ENCODE results near the gene SH2D6.
"Not testable (repeated sequence)": the region's sequence is repeated elsewhere in the genome, so short reads cannot be mapped to it uniquely, and the experiment has no call there.

SH2D6 gene

DNA sequence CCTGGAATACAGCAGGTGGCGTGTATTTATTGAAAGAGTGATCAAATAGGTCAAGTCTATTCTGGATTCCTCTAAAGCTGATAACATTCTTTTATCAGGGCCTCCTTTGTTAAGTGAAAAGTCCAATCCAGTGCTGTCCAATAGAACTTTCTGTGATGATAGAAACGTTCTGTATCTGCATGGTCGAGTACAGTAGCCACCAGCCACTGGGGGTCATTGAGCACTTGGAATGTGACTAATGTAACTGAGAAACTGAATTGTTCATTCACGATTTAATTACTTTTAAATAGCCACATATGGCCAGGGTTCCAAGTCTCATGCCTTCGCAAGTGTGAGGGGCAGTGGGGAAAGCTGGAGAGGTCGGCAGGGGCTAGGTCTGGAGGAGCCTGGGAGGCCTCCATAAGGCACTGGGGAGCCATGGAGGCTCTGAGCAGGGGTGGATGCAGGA is 20.5 kb downstream of the SH2D6 start:
- Histone ChIP-seq H3K27me3 (ENCODE audit: control insufficient read depth, insufficient read depth, low read length, poor library complexity, severe bottlenecking) (peaks cover 11% of the 10 kb centered on the region), H3K27ac (ENCODE audit: insufficient read depth, low read depth, low read length, poor library complexity, severe bottlenecking) (no peak overlapping the region)
- 95 to 96% methylated on average over 5 to 6 of the region's 6 CpGs for WGBS, 2 experiments

DNA sequence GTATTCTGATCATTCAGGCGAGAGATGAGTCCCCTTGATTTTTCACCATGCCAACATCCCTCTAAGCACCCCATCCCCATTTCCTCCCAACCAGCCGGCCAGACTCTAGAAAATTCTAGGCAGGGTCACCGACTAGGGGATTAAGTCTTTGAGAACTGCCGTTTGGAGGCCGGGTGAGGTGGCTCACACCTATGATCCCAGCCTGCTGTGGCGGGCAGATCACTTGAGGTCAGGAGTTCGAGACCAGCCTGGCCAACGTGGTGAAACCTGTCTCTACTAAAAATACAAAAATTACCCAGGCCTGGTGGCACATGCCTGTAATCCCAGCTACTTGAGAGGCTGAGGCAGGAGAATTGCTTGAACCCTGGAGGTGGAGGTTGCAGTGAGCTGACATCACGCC is 21.1 kb downstream of the SH2D6 start:
- H3K27me3 ChIP-seq (ENCODE audit: control insufficient read depth, insufficient read depth, low read length, poor library complexity, severe bottlenecking), result peaks cover 11% of the 10 kb centered on the region
- not testable (repeated sequence) for H3K27ac ChIP-seq (ENCODE audit: insufficient read depth, low read depth, low read length, poor library complexity, severe bottlenecking); H3K36me3 ChIP-seq (ENCODE audit: control insufficient read depth, insufficient read depth, low read length); H3K9me3 ChIP-seq (ENCODE audit: control insufficient read depth, low read length); H3K4me3 ChIP-seq (ENCODE audit: insufficient read depth, low read depth, low read length)
- H3K4me1 ChIP-seq (ENCODE audit: control insufficient read depth, insufficient read depth, low read length), result peaks cover 22% of the 10 kb centered on the region
- WGBS, 2 experiments, result 93 to 94% methylated on average over 9 of the region's 9 CpGs

More for the DNA sequence above, 20.5 kb downstream of the SH2D6 start:
- Histone ChIP-seq H3K9me3 (ENCODE audit: control insufficient read depth, low read length) (no peaks in the 10 kb centered on the region), H3K4me1 (ENCODE audit: control insufficient read depth, insufficient read depth, low read length) (peaks cover 22% of the 10 kb centered on the region), H3K4me3 (ENCODE audit: insufficient read depth, low read depth, low read length) (no peak overlapping the region), H3K36me3 (ENCODE audit: control insufficient read depth, insufficient read depth, low read length) (no peaks in the 10 kb centered on the region)

DNA sequence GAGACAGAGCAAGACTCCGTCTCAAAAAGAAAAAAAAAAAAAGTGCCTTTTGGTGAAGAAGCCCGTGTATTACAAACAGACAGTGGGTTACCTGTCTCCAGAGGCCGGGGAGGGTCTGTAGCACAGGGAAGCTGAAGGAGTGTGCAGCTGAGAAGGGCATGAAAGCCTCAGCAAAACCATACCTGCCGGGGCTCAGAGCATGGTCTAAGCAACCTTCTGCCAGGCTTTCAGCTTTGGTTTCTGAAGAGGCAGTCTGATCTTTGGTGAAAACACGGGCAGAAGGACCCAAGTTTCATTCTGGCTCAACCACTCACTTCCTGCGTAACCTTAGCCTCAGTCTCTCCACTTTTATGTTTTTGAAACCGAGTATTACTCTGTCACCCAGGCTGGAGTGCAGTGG is 21.5 kb downstream of the SH2D6 start:
- Histone ChIP-seq H3K4me1 (ENCODE audit: control insufficient read depth, insufficient read depth, low read length) (peaks cover 22% of the 10 kb centered on the region), H3K27ac (ENCODE audit: insufficient read depth, low read depth, low read length, poor library complexity, severe bottlenecking) (no peak overlapping the region), H3K4me3 (ENCODE audit: insufficient read depth, low read depth, low read length) (no peak overlapping the region), H3K9me3 (ENCODE audit: control insufficient read depth, low read length) (no peaks in the 10 kb centered on the region), H3K27me3 (ENCODE audit: control insufficient read depth, insufficient read depth, low read length, poor library complexity, severe bottlenecking) (peaks cover 11% of the 10 kb centered on the region), H3K36me3 (ENCODE audit: control insufficient read depth, insufficient read depth, low read length) (no peaks in the 10 kb centered on the region)
- 88 to 92% methylated on average over 7 of the region's 7 CpGs for WGBS, 2 experiments

DNA sequence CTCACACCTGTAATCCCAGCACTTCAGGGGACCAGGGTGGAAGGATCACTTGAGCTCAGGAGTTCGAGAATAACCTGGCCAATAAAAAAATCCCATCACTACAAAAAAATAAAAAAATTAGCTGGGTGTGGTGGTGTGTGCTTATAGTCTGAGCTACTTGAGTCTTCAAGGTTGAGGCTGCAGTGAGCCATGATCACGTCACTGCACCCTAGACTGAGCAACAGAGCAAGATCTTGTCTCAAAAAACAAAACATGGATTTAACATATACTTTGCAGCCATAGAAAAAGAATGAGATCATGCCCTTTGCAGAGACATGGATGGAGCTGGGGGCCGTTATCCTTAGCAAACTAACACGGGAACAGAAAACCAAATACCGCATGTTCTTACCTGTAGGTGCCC is 22.2 kb downstream of the SH2D6 start:
- WGBS, 2 experiments, result 93 to 95% methylated on average over 4 of the region's 5 CpGs
- H3K4me3 ChIP-seq (ENCODE audit: insufficient read depth, low read depth, low read length), result no peak overlapping the region

DNA sequence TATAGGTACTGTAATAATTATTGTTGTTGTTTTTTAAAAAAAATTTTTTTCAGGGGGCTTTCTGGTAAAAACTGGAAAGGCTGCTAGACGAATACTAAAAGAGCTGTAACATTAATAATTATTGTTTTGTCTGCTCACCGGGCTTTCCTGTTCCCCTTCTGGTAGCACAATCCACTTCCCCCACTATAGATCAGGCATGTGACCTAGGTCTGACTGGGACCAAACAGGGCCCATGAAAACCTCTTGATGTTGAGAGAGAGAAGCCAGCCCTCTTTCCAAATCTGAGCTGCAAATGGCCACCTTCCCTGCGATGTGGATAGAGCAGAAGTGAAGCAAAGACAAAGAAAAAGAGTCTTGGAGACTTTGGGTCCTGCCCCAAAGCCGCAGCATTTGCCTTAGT is 23.4 kb downstream of the SH2D6 start:
- no peaks in the 10 kb centered on the region for H3K9me3 ChIP-seq (ENCODE audit: control insufficient read depth, low read length)

More for the DNA sequence above, 22.2 kb downstream of the SH2D6 start:
- Histone ChIP-seq H3K4me1 (ENCODE audit: control insufficient read depth, insufficient read depth, low read length) (peaks cover 19% of the 10 kb centered on the region), H3K27me3 (ENCODE audit: control insufficient read depth, insufficient read depth, low read length, poor library complexity, severe bottlenecking) (peaks cover 11% of the 10 kb centered on the region), H3K9me3 (ENCODE audit: control insufficient read depth, low read length) (no peaks in the 10 kb centered on the region), H3K27ac (ENCODE audit: insufficient read depth, low read depth, low read length, poor library complexity, severe bottlenecking) (no peak overlapping the region), H3K36me3 (ENCODE audit: control insufficient read depth, insufficient read depth, low read length) (no peaks in the 10 kb centered on the region)

DNA sequence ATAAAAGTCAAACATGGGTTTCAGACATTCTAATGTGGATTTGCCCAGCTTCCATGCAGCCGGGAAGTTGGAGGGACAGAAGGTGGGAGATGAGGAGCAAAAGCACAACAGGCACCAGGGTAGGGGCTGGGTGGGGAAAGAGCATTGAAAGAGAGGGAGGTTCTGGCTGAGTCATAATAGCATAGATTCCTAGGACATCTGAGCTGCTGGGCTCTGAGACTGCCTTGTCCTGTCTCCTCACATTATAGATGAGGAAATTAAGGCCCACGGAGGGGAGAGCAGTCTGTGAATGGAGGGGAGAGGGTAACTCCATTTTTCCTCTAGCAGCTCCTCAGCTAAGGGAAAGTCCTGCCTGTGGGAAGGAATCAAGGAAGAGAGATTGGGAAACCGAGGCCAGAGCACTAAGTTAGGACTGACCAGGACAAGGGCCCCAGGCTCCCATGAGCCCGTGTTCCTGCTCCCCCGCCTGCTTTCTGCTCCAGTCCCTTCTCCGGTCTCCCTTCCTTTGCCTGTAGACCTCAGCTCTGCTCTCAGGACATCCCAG is 26.2 kb downstream of the SH2D6 start:
- 90 to 91% methylated on average over 6 of the region's 6 CpGs for WGBS, 2 experiments
- Histone ChIP-seq H3K9me3 (ENCODE audit: control insufficient read depth, low read length) (no peaks in the 10 kb centered on the region), H3K27me3 (ENCODE audit: control insufficient read depth, insufficient read depth, low read length, poor library complexity, severe bottlenecking) (no peaks in the 10 kb centered on the region), H3K36me3 (ENCODE audit: control insufficient read depth, insufficient read depth, low read length) (no peaks in the 10 kb centered on the region), H3K27ac (ENCODE audit: insufficient read depth, low read depth, low read length, poor library complexity, severe bottlenecking) (no peak overlapping the region), H3K4me1 (ENCODE audit: control insufficient read depth, insufficient read depth, low read length) (no peaks in the 10 kb centered on the region), H3K4me3 (ENCODE audit: insufficient read depth, low read depth, low read length) (no peak overlapping the region)

More for the DNA sequence above, 23.4 kb downstream of the SH2D6 start:
- Histone ChIP-seq H3K27me3 (ENCODE audit: control insufficient read depth, insufficient read depth, low read length, poor library complexity, severe bottlenecking) (peaks cover 6% of the 10 kb centered on the region), H3K27ac (ENCODE audit: insufficient read depth, low read depth, low read length, poor library complexity, severe bottlenecking) (no peak overlapping the region), H3K4me3 (ENCODE audit: insufficient read depth, low read depth, low read length) (no peak overlapping the region), H3K4me1 (ENCODE audit: control insufficient read depth, insufficient read depth, low read length) (peaks cover 17% of the 10 kb centered on the region), H3K36me3 (ENCODE audit: control insufficient read depth, insufficient read depth, low read length) (no peaks in the 10 kb centered on the region)
- WGBS, 2 experiments, result 76 to 87% methylated on average over 3 to 4 of the region's 4 CpGs

DNA sequence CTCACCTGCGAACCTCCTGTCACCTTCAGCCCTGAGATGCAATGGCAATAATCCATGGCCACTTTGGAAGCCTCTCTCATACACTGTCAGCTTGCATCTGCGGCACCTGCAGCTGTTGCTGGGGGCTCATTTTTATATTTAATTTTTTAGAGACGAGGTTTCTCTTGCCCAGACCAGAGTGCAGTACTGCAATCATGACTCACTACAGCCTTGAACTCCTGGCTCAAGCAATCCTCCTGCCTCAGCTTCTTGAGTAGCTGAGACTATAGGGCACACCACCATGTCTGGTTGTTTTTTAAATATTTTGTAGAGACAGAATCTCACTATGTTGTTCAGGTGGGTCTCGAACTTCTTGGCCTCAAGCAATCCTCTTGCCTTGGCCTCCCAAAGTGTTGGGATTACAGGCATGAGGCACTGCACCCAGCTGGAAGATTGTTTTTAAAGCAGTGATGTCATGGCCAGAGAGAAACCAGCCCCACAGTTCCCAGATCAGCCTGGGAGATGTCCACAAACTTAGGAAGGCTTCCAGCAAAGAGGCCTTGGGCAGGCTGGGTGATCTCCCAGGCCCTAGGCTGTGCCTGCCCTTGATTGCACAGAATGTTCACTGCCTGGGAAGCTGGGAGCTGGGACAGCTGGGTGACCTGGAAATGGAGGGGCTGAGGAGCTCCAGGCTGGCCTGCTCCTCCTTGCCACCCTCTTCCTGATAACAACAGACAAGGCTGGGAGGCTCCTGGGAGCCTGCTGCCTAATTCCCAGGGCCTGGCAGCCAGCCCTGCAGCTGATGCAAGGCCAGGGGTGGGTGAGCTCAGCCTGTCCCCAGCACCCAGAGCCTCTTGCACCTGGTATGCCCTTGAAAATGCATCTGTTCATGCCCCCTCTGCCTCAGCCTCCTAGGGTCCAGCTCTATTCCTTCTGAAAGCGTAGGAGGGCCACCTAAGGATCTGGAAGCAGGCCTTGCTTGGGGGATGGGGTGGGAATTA is 27.1 kb downstream of the SH2D6 start:
- no peak overlapping the region for H3K4me3 ChIP-seq (ENCODE audit: insufficient read depth, low read depth, low read length)
- H3K4me1 ChIP-seq (ENCODE audit: control insufficient read depth, insufficient read depth, low read length), result no peaks in the 10 kb centered on the region
- no peaks in the 10 kb centered on the region for H3K36me3 ChIP-seq (ENCODE audit: control insufficient read depth, insufficient read depth, low read length)
- no peaks in the 10 kb centered on the region for H3K27me3 ChIP-seq (ENCODE audit: control insufficient read depth, insufficient read depth, low read length, poor library complexity, severe bottlenecking)
- no peak overlapping the region for H3K27ac ChIP-seq (ENCODE audit: insufficient read depth, low read depth, low read length, poor library complexity, severe bottlenecking)
- 90 to 94% methylated on average over 5 of the region's 5 CpGs for WGBS, 2 experiments
- H3K9me3 ChIP-seq (ENCODE audit: control insufficient read depth, low read length), result no peaks in the 10 kb centered on the region

DNA sequence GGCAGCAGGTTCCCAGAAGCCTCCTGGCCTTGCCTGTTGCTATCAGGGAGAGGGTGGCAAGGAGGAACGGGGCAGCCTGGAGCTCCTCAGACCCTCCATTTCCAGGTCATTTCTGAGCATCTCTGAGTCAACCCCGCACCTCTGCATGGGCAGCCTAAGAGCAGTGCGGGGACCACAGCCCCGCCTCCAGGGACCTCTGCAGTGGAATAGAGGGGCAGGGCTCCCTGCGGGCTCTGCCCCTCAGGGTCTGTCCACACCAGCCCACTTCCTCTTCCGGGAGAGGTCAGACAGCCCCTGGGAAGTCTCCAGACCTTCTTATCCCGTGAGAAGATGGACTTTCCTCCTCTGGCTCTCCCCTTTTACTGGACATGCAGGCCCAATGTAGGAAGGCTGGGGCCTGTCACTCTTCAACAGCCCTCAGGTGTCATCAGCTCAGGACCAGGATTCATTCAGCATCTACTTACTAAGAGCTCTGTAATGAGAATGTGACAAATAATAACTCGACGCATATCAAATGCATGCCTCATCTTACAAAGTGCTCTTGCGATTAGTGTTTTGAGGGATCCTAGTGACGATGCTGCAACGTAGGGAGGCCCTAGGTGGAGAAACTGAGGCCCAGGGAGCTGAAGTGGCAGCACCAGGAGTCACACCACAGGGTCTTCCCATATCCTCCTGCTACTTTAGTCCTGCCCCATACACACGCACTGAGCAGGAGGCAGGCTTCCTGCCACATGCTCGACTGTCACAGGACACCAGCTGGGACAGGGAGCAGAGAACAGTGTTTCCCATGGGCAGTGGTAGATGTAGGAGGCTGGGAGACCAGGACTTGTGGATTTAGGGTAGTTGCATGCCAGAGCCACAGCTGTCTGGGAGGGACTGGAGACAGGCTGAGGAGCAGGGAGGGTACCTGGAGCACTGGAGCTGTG is 28.0 kb downstream of the SH2D6 start:
- Histone ChIP-seq H3K9me3 (ENCODE audit: control insufficient read depth, low read length) (no peaks in the 10 kb centered on the region), H3K4me3 (ENCODE audit: insufficient read depth, low read depth, low read length) (no peak overlapping the region), H3K27me3 (ENCODE audit: control insufficient read depth, insufficient read depth, low read length, poor library complexity, severe bottlenecking) (no peaks in the 10 kb centered on the region), H3K36me3 (ENCODE audit: control insufficient read depth, insufficient read depth, low read length) (no peaks in the 10 kb centered on the region), H3K27ac (ENCODE audit: insufficient read depth, low read depth, low read length, poor library complexity, severe bottlenecking) (no peak overlapping the region), H3K4me1 (ENCODE audit: control insufficient read depth, insufficient read depth, low read length) (no peaks in the 10 kb centered on the region)
- 84 to 87% methylated on average over 14 of the region's 14 CpGs for WGBS, 2 experiments

DNA sequence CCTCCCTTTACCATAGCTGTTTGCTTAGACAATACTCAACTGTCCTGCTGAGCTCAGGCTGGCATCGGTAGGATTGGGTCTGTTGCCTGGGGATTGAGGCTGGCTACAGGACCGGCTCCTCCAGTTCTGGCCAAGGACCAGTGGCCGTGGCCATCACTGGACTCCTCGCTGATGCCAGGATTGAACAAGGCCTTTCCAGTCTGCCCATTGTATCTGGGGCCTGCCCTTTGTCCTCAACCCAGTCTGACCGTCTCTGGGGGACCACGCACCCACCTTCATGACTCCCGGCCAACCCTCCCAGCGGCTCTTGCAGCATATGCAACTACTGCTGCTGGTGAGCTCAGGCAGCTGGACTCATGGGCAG is 28.7 kb downstream of the SH2D6 start:
- no peaks in the 10 kb centered on the region for H3K27me3 ChIP-seq (ENCODE audit: control insufficient read depth, insufficient read depth, low read length, poor library complexity, severe bottlenecking)
- no peak overlapping the region for H3K4me3 ChIP-seq (ENCODE audit: insufficient read depth, low read depth, low read length)
- 94 to 95% methylated on average over 8 of the region's 8 CpGs for WGBS, 2 experiments
- H3K36me3 ChIP-seq (ENCODE audit: control insufficient read depth, insufficient read depth, low read length), result no peaks in the 10 kb centered on the region
- H3K4me1 ChIP-seq (ENCODE audit: control insufficient read depth, insufficient read depth, low read length), result no peaks in the 10 kb centered on the region
- no peak overlapping the region for H3K27ac ChIP-seq (ENCODE audit: insufficient read depth, low read depth, low read length, poor library complexity, severe bottlenecking)
- H3K9me3 ChIP-seq (ENCODE audit: control insufficient read depth, low read length), result no peaks in the 10 kb centered on the region
